NCI-H226 (cell line): ENCODE results near the gene PANX3.
A peak's percentile ranks its signal among the peaks of the same experiment; 100 is the strongest.
"Not testable (repeated sequence)": the region's sequence is repeated elsewhere in the genome, so short reads cannot be mapped to it uniquely, and the experiment has no call there.

Experiments used
- DNase-seq: peaks from one replicate; pipeline ENCODE4 v3.0.0-alpha.2; 2015

The PANX3 gene

GRCh38 chr11:124611064-124611463 lies at the start of gene PANX3:
PANX3 (plus strand) TSS chr11:124611428; CDS start chr11:124611557, 129 bp downstream.
- no peak for DNase-seq

- no peak for DNase-seq
Measured at GRCh38 chr11:124569697-124570096, 41.5 kb upstream of the PANX3 start, which contains the start of gene OR8A1. OR8A1 (plus strand) TSS chr11:124569997; CDS start chr11:124570120, 123 bp downstream.

- DNase-seq = no peak
Measured at GRCh38 chr11:124570160-124570559, 41.1 kb upstream of the PANX3 start.

GRCh38 chr11:124577716-124578427 lies 33.4 kb upstream of the PANX3 start:
- DNase-seq = no peak

- no peak for DNase-seq
Measured at GRCh38 chr11:124578761-124579160, 32.5 kb upstream of the PANX3 start.

- DNase-seq = no peak
Measured at GRCh38 chr11:124581817-124582216, 29.4 kb upstream of the PANX3 start.

- no peak for DNase-seq
Measured at GRCh38 chr11:124582565-124582964, 28.7 kb upstream of the PANX3 start.

- no peak for DNase-seq
Measured at GRCh38 chr11:124583781-124584180, 27.4 kb upstream of the PANX3 start.

- DNase-seq = no peak
Measured at GRCh38 chr11:124584681-124585372, 26.4 kb upstream of the PANX3 start.

GRCh38 chr11:124586238-124586860 lies 24.9 kb upstream of the PANX3 start:
- peak; percentile 6 for DNase-seq

GRCh38 chr11:124591430-124591829 lies 19.8 kb upstream of the PANX3 start:
- DNase-seq = no peak

GRCh38 chr11:124592627-124593026 lies 18.6 kb upstream of the PANX3 start:
- DNase-seq = no peak

- DNase-seq = no peak
Measured at GRCh38 chr11:124595302-124595701, 15.9 kb upstream of the PANX3 start.

- DNase-seq = no peak
Measured at GRCh38 chr11:124597626-124598025, 13.6 kb upstream of the PANX3 start.

GRCh38 chr11:124600621-124601320 lies 10.5 kb upstream of the PANX3 start:
- no peak for DNase-seq

GRCh38 chr11:124602193-124602592 lies 9.0 kb upstream of the PANX3 start:
- no peak for DNase-seq

GRCh38 chr11:124602723-124603122 lies 8.5 kb upstream of the PANX3 start:
- DNase-seq = not testable (repeated sequence)

GRCh38 chr11:124605719-124606118 lies 5.5 kb upstream of the PANX3 start:
- DNase-seq = no peak

- no peak for DNase-seq
Measured at GRCh38 chr11:124608147-124608546, 3.1 kb upstream of the PANX3 start.

- DNase-seq = no peak
Measured at GRCh38 chr11:124610295-124610694, 933 bp upstream of the PANX3 start.

- DNase-seq = no peak
Measured at GRCh38 chr11:124612045-124612444, 817 bp downstream of the PANX3 start.

- DNase-seq = no peak
Measured at GRCh38 chr11:124612567-124613246, 1.5 kb downstream of the PANX3 start.

- no peak for DNase-seq
Measured at GRCh38 chr11:124618863-124619262, 7.6 kb downstream of the PANX3 start.
